IMR-90 (cell line): ENCODE results near the gene DOK3. TPM values are rescaled to one million over a fixed set of nuclear protein-coding genes. Genes with fewer than 3 reads are reported as not detected.

Experiments
- ATAC-seq: fragments of 200-7000 bp; cut with Tn5 transposase; 2 replicates; pipeline ENCODE4 v1.9.1; 2020; ENCODE audit warnings: low read depth, mild to moderate bottlenecking, moderate library complexity
- BruUV-seq: library from RNA; stranded (reverse); fragments of 400-500 nt; replicated peaks from 2 replicates; lab custom pipeline; 2021; lab: Mats Ljungman, UMichigan
- CTCF ChIA-PET: fragments of 300-600 bp; formaldehyde crosslinking; extraction: SDS; loops from one replicate; lab custom pipeline; 2021; ENCODE audit warnings: antibody characterized with exemption; lab: Yijun Ruan, JAX
- POLR2A ChIA-PET: fragments of 300-600 bp; sonication (Branson Sonifier 250); formaldehyde crosslinking; loops from one replicate; lab custom pipeline; 2022; ENCODE audit warnings: antibody characterized with exemption; ENCODE audit not compliant: unreplicated experiment; lab: Charles Lee
- DNase-seq: peaks from one replicate; pipeline ENCODE4 v3.0.0; 2013
- H2AFZ ChIP-seq: replicated peaks from 2 replicates; pipeline ENCODE3; 2013; ENCODE audit warnings: low read length, mild to moderate bottlenecking; ENCODE audit not compliant: poor library complexity
- H2AK5ac ChIP-seq: 2 replicates; pipeline ENCODE4 v1.6.1; 2013; ENCODE audit warnings: low read depth, low read length, inconsistent platforms
- H2AK9ac ChIP-seq: replicated peaks from 2 replicates; pipeline ENCODE3; 2013; ENCODE audit warnings: mild to moderate bottlenecking, low read depth, low read length, moderate library complexity; ENCODE audit not compliant: poor library complexity
- H2BK120ac ChIP-seq: 2 replicates; pipeline ENCODE4 v1.6.1; 2013; ENCODE audit warnings: low read depth, low read length, inconsistent platforms
- H2BK15ac ChIP-seq: 3 replicates; pipeline ENCODE4 v1.6.1; 2013; ENCODE audit warnings: low read depth, low read length, inconsistent platforms
- H2BK20ac ChIP-seq: 2 replicates; pipeline ENCODE4 v1.6.1; 2013; ENCODE audit warnings: low read depth, mild to moderate bottlenecking, inconsistent platforms, low read length, moderate library complexity
- H2BK5ac ChIP-seq: 2 replicates; pipeline ENCODE4 v1.6.1; 2013; ENCODE audit warnings: mild to moderate bottlenecking, low read depth, low read length, inconsistent platforms; ENCODE audit not compliant: poor library complexity, severe bottlenecking
- H3K14ac ChIP-seq: replicated peaks from 2 replicates; pipeline ENCODE4 v1.6.1; 2013; ENCODE audit warnings: low read depth, low read length, inconsistent platforms
- H3K18ac ChIP-seq: 2 replicates; pipeline ENCODE4 v1.6.1; 2013; ENCODE audit warnings: low read depth, low read length, control low read depth
- H3K23ac ChIP-seq: 2 replicates; pipeline ENCODE4 v1.6.1; 2013; ENCODE audit warnings: low read depth, low read length, inconsistent platforms
- H3K27ac ChIP-seq: 2 replicates; pipeline ENCODE4 v1.5.1; 2013; ENCODE audit warnings: mild to moderate bottlenecking, control low read depth, low read length; ENCODE audit not compliant: insufficient read depth
- H3K27me3 ChIP-seq: 2 replicates; pipeline ENCODE4 v1.6.1; 2013; ENCODE audit warnings: low read length; ENCODE audit not compliant: control insufficient read depth, insufficient read depth
- H3K36me3 ChIP-seq: 2 replicates; pipeline ENCODE4 v1.6.1; 2013; ENCODE audit warnings: low read length, mixed read lengths; ENCODE audit not compliant: control insufficient read depth, insufficient read depth
- H3K4ac ChIP-seq: 2 replicates; pipeline ENCODE4 v1.6.1; 2013; ENCODE audit warnings: low read depth, low read length, inconsistent platforms
- H3K4me1 ChIP-seq: 2 replicates; pipeline ENCODE4 v1.6.1; 2013; ENCODE audit warnings: low read length, mixed read lengths; ENCODE audit not compliant: control insufficient read depth, insufficient read depth
- H3K4me2 ChIP-seq: 2 replicates; pipeline ENCODE4 v1.6.1; 2013; ENCODE audit warnings: low read depth, mild to moderate bottlenecking, control low read depth, low read length, moderate library complexity
- H3K4me3 ChIP-seq: 2 replicates; pipeline ENCODE4 v1.5.1; 2013; ENCODE audit warnings: low read depth, mild to moderate bottlenecking, control low read depth, low read length, moderate library complexity; ENCODE audit not compliant: insufficient read depth
- H3K56ac ChIP-seq: 2 replicates; pipeline ENCODE4 v1.6.1; 2013; ENCODE audit warnings: low read length, inconsistent platforms; ENCODE audit not compliant: insufficient read depth; ENCODE audit errors: extremely low read depth
- H3K79me1 ChIP-seq, 2 experiments: 2 replicates each; pipeline ENCODE4 v1.6.1; 2013; ENCODE audit warnings: low read length in 2 of 2, inconsistent platforms in 1 of 2, low read depth in 1 of 2
- H3K9ac ChIP-seq: 2 replicates; pipeline ENCODE4 v1.6.1; 2013; ENCODE audit warnings: low read depth, low read length, control low read depth
- H3K9me1 ChIP-seq: 2 replicates; pipeline ENCODE4 v1.6.1; 2013; ENCODE audit warnings: low read length, inconsistent platforms; ENCODE audit not compliant: insufficient read depth
- H3K9me3 ChIP-seq: 2 replicates; pipeline ENCODE4 v1.6.1; 2013; ENCODE audit warnings: low read length; ENCODE audit not compliant: control insufficient read depth, insufficient read depth
- H4K20me1 ChIP-seq: 2 replicates; pipeline ENCODE4 v1.6.1; 2013; ENCODE audit warnings: low read length, inconsistent platforms; ENCODE audit not compliant: insufficient read depth
- H4K5ac ChIP-seq: 2 replicates; pipeline ENCODE4 v1.6.1; 2013; ENCODE audit warnings: mild to moderate bottlenecking, low read depth, low read length, control low read depth
- H4K8ac ChIP-seq, 2 experiments: 2 replicates each; pipeline ENCODE4 v1.6.1; 2013; ENCODE audit warnings: low read depth in 2 of 2, low read length in 2 of 2, control low read depth in 1 of 2, inconsistent platforms in 1 of 2
- H4K91ac ChIP-seq: 2 replicates; pipeline ENCODE4 v1.6.1; 2013; ENCODE audit warnings: low read depth, low read length, inconsistent platforms; ENCODE audit not compliant: insufficient read depth
- BHLHE40 ChIP-seq: fragments of 150-350 bp; IDR thresholded peaks from 2 replicates; pipeline ENCODE4 v1.6.1; 2016; ENCODE audit warnings: mild to moderate bottlenecking, low read depth, low read length
- CEBPB ChIP-seq: IDR thresholded peaks from 2 replicates; pipeline ENCODE4 v1.6.1; 2012; ENCODE audit warnings: low read depth, low read length, improper control_type of control experiment
- MAZ ChIP-seq: IDR thresholded peaks from 2 replicates; pipeline ENCODE4 v1.6.1; 2012; ENCODE audit warnings: low read depth, mild to moderate bottlenecking, low read length, improper control_type of control experiment, moderate library complexity, borderline replicate concordance
- POLR2A ChIP-seq: IDR thresholded peaks from 2 replicates; pipeline ENCODE4 v1.6.1; 2012; ENCODE audit warnings: mild to moderate bottlenecking, low read depth, low read length
- RFX5 ChIP-seq: IDR thresholded peaks from 2 replicates; pipeline ENCODE4 v1.8.0; 2012; ENCODE audit warnings: low read depth, mild to moderate bottlenecking, low read length, moderate library complexity
- SMC3 ChIP-seq: fragments of 150-350 bp; IDR thresholded peaks from 2 replicates; pipeline ENCODE4 v1.6.1; 2016; ENCODE audit warnings: low read depth, mild to moderate bottlenecking, antibody characterized with exemption, low read length, moderate library complexity
- WGBS, 2 experiments: methylation state at CpG; one replicate each; pipeline versions ENCODE4 v1.1.5 to v1.1.7; 2013; ENCODE audit warnings: missing lambda C conversion rate in 2 of 2; ENCODE audit not compliant: insufficient read length in 1 of 2; ENCODE audit errors: extremely low coverage in 2 of 2; 5-methylcytosine and 5-hydroxymethylcytosine counted together
- dilution Hi-C: fragments of 300-500 bp; cut with HindIII; formaldehyde crosslinking; loops from one replicate; pipeline ENCODE4 v1.14.3; 2018; ENCODE audit warnings: low sequenced_read_pairs; ENCODE audit not compliant: unreplicated experiment
- in situ Hi-C: fragments of 300-500 bp; cut with MboI; formaldehyde crosslinking; loops from 3 replicates; pipeline ENCODE4 v1.14.3; 2019; ENCODE audit warnings: low sequenced_read_pairs, inconsistent platforms, mixed read lengths
- intact Hi-C: fragments of 100-400 bp; cut with micrococcal nuclease; formaldehyde crosslinking; loops from 2 replicates; pipeline ENCODE4 v1.10.0; 2022
- polyA plus RNA-seq, 3 experiments: library from polyadenylated mRNA; depleted of rRNA; stranded (reverse); fragments of >200 nt; gene quantifications; 2 replicates each; pipeline ENCODE4 v1.2.3, GENCODE V29; 2012; ENCODE audit warnings: low replicate concordance in 1 of 3
- total RNA-seq: library from RNA; depleted of rRNA; stranded (reverse); fragments of >200 nt; gene quantifications from 2 replicates; pipeline ENCODE4 v1.2.3, GENCODE V29; 2012
- TF ChIP-seq, protein P1 (sequence below): conservative IDR thresholded peaks from 2 replicates; pipeline ENCODE4 v1.5.1; 2012; ENCODE audit warnings: mild to moderate bottlenecking, low read depth, low read length, improper control_type of control experiment
- TF ChIP-seq, protein P2 (sequence below): fragments of 150-350 bp; IDR thresholded peaks from 2 replicates; pipeline ENCODE4 v1.6.1; 2017; ENCODE audit warnings: mild to moderate bottlenecking, antibody characterized with exemption, low read length, low read depth
- TF ChIP-seq, protein P3 (sequence below): fragments of 150-350 bp; IDR thresholded peaks from 2 replicates; pipeline ENCODE4 v1.6.1; 2016; ENCODE audit warnings: low read depth, mild to moderate bottlenecking, low read length, moderate library complexity, borderline replicate concordance

Gene DOK3
- total and polyA plus RNA-seq, 2 of the 4 experiments (the other 2 are of a cell fraction) = 0.54 to 3.9 TPM

DNA sequence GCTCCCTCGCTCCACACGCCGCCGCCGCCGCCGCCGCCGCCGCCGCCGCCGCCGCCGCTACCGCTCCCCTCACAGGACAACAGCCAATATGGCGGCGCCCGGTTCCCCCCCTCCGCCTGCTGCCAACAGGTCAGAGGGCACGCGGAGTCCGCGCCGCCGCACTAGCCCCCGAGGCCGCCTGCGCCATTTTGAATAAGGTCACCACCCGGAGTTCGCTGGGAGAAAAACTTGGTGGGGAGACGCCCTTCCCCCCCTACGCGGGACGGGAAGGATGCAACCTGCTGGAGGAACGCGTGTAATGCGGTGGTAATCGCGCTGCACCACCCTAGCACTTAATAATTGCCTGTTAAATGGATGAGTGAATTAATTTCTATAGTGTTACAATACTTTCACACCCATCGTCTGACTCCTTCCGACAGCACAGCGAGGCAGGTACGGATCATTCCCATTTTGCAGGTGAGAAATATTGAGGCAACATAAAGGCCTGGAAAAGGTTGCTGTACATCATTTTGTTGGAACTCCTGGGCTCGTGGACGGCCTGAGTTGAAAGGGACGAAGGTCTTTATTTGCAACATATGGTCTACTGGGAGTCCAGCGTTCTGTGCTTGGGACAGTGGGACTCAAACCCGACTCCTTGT lies 45.0 kb upstream of the DOK3 start, which contains the start of gene FAM193B:
FAM193B (minus strand) TSS at position 90 of the 638 bp plus-strand sequence. CDS start 105 bp downstream, outside the sequence.
- Histone ChIP-seq H3K36me3 (peaks cover 5% of the 10 kb centered on the region; the same call in 1 of the 2 replicates), H2BK120ac (peak within 1 kb of the TSS; percentile 28; the same call in 1 of the 2 replicates), H3K9me3 (no peaks in the 10 kb centered on the region), H2BK20ac (peak within 1 kb of the TSS; percentile 53), H2BK15ac (peak within 1 kb of the TSS; percentile 78; the same call in 1 of the 3 replicates), H4K5ac (peak within 1 kb of the TSS; percentile 98), H3K4me3 (peak within 1 kb of the TSS; percentile 92), H3K4me1 (peaks cover 14% of the 10 kb centered on the region), H3K23ac (peak within 1 kb of the TSS; percentile 88), H2BK5ac (peak within 1 kb of the TSS; percentile 66), H3K9ac (peak within 1 kb of the TSS; percentile 88), H2AFZ (peak within 1 kb of the TSS; percentile 96), H3K18ac (peak within 1 kb of the TSS; percentile 72), H3K14ac (peak within 1 kb of the TSS; percentile 80), H3K79me1 (peaks cover 3 to 44% of the 10 kb centered on the region in 2 experiments; a peak in 2 of 4 replicates), H3K9me1 (peaks cover 18% of the 10 kb centered on the region), H3K4ac (peak within 1 kb of the TSS; percentile 94), H3K27ac (peak within 1 kb of the TSS; percentile 80), H2AK5ac (peak within 1 kb of the TSS; percentile 50), H4K8ac (peak within 1 kb of the TSS; percentile 87 to 96), H4K20me1 (peaks cover 37% of the 10 kb centered on the region), H3K4me2 (peak within 1 kb of the TSS; percentile 98), H3K27me3 (no peaks in the 10 kb centered on the region), H4K91ac (peak within 1 kb of the TSS; percentile 86; the same call in 1 of the 2 replicates), H2AK9ac (peak within 1 kb of the TSS; percentile 94), H3K56ac (peak within 1 kb of the TSS; percentile 71)
- BruUV-seq = no TSS peak
- ATAC-seq = peak; percentile 95
- TF ChIP-seq SMC3 (peak; percentile 30; the same call in 1 of the 2 replicates), BHLHE40 (no peak), RFX5 (no peak), POLR2A (no peak), CEBPB (no peak), MAZ (peak; percentile 74)
- TF ChIP-seq, protein P1, sequence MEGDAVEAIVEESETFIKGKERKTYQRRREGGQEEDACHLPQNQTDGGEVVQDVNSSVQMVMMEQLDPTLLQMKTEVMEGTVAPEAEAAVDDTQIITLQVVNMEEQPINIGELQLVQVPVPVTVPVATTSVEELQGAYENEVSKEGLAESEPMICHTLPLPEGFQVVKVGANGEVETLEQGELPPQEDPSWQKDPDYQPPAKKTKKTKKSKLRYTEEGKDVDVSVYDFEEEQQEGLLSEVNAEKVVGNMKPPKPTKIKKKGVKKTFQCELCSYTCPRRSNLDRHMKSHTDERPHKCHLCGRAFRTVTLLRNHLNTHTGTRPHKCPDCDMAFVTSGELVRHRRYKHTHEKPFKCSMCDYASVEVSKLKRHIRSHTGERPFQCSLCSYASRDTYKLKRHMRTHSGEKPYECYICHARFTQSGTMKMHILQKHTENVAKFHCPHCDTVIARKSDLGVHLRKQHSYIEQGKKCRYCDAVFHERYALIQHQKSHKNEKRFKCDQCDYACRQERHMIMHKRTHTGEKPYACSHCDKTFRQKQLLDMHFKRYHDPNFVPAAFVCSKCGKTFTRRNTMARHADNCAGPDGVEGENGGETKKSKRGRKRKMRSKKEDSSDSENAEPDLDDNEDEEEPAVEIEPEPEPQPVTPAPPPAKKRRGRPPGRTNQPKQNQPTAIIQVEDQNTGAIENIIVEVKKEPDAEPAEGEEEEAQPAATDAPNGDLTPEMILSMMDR = peak; percentile 36
- TF ChIP-seq, protein P2, sequence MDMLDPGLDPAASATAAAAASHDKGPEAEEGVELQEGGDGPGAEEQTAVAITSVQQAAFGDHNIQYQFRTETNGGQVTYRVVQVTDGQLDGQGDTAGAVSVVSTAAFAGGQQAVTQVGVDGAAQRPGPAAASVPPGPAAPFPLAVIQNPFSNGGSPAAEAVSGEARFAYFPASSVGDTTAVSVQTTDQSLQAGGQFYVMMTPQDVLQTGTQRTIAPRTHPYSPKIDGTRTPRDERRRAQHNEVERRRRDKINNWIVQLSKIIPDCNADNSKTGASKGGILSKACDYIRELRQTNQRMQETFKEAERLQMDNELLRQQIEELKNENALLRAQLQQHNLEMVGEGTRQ = peak; percentile 52; the same call in 1 of the 2 replicates
- TF ChIP-seq, protein P3, sequence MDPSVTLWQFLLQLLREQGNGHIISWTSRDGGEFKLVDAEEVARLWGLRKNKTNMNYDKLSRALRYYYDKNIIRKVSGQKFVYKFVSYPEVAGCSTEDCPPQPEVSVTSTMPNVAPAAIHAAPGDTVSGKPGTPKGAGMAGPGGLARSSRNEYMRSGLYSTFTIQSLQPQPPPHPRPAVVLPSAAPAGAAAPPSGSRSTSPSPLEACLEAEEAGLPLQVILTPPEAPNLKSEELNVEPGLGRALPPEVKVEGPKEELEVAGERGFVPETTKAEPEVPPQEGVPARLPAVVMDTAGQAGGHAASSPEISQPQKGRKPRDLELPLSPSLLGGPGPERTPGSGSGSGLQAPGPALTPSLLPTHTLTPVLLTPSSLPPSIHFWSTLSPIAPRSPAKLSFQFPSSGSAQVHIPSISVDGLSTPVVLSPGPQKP = no peak
- CTCF ChIA-PET = interaction anchor here (1.0 kb wide), 1 partner anchor 10 kb away, joined by 3 read pairs; no protein-coding TSS in a partner anchor
- 87% methylated on average over 3 of the region's 49 CpGs; no CpG with 5 or more reads in 1 of the 2 experiments for WGBS, 2 experiments
- intact Hi-C loops = no loop called here
- dilution Hi-C loops = no loop called here
- POLR2A ChIA-PET = no interaction called here
- peak; percentile 87 for DNase-seq
- in situ Hi-C loops = no loop called here
